PC-9 (cell line): ENCODE data around the gene PPP2R1B.

Experiments
- EZH2 ChIP-seq: fragments of 200-600 bp; sonication (generic); IDR thresholded peaks from 2 replicates; pipeline ENCODE4 v1.8.0; 2017; ENCODE audit warnings: antibody characterized with exemption, low read depth
- TF ChIP-seq, protein P1 (sequence below): fragments of 200-600 bp; sonication (generic); conservative IDR thresholded peaks from 2 replicates; pipeline ENCODE4 v1.6.1; 2017; ENCODE audit warnings: mixed run types, antibody characterized with exemption, mild to moderate bottlenecking, moderate library complexity

DNA sequence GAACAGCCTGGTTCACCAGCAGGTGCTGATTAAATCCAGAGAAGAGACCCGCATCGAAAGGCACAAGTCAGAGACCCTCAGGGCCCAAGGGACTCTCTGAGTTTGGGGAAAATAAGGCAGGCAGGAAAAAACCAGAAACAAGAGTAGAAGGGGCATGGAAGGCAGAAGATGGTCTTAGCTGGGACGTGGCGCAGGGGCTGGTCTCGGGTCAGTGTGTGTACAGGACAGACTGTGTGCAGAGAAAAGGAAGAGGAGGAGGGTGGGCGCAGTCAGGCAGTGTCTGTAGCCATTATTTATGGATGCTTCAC is 31.3 kb downstream of the PPP2R1B start:
- TF ChIP-seq EZH2: no peak
- TF ChIP-seq, protein P1, sequence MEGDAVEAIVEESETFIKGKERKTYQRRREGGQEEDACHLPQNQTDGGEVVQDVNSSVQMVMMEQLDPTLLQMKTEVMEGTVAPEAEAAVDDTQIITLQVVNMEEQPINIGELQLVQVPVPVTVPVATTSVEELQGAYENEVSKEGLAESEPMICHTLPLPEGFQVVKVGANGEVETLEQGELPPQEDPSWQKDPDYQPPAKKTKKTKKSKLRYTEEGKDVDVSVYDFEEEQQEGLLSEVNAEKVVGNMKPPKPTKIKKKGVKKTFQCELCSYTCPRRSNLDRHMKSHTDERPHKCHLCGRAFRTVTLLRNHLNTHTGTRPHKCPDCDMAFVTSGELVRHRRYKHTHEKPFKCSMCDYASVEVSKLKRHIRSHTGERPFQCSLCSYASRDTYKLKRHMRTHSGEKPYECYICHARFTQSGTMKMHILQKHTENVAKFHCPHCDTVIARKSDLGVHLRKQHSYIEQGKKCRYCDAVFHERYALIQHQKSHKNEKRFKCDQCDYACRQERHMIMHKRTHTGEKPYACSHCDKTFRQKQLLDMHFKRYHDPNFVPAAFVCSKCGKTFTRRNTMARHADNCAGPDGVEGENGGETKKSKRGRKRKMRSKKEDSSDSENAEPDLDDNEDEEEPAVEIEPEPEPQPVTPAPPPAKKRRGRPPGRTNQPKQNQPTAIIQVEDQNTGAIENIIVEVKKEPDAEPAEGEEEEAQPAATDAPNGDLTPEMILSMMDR: no peak
